ENCODE measurements around the gene PDHA2. TPM values are rescaled to one million over a fixed set of nuclear protein-coding genes. Genes with fewer than 3 reads are reported as not detected.

Gene PDHA2
- total RNA-seq = not detected in 2 replicates

DNA sequence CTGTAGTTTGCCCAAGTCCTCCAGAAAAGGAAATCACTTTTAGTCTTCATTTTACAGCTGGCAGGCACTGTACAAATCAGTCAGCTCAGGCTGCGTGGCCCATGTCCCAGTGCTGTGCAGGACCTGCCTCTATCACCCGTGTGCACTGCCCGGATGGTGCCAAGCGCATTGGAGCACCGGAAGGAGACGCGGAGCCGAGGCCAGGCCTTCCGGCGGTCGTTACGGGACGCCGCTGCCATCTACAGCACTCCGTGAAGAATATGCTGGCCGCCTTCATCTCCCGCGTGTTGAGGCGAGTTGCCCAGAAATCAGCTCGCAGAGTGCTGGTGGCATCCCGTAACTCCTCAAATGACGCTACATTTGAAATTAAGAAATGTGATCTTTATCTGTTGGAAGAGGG, at the start of gene PDHA2:
Gene PDHA2, plus strand, starts transcription at position 203 of the 400 bp plus-strand sequence. Its CDS starts 58 bp downstream, at position 261.

